ENCODE data around the gene VDR. TPM values are rescaled to one million over a fixed set of nuclear protein-coding genes. Genes with fewer than 3 reads are reported as not detected.

VDR gene
- total RNA-seq, 3 donors from 2014 or later (not counting 1 experiment from before 2014, with no cell fraction given): 1.1 to 2.5 (median 1.6) TPM

- H3K36me3 Mint-ChIP-seq: no peaks in the 10 kb centered on the region
- TF ChIP-seq CTCF (IDR thresholded peaks at IDR 0.05): no peak
- intact Hi-C loops (cut with micrococcal nuclease): no loop called here
- WGBS (ENCODE audit: insufficient coverage): 80% methylated on average over 17 of the region's 17 CpGs
- DNase-seq (no peak), ATAC-seq (no peak)
- H3K4me3 ChIP-seq (ENCODE audit: low read length): no peak overlapping the region
- no peaks in the 10 kb centered on the region for H3K27me3 ChIP-seq (ENCODE audit: control insufficient read depth, insufficient read depth, low read length)
- no peaks in the 10 kb centered on the region for H3K27me3 Mint-ChIP-seq (ENCODE audit: low read depth in 2 of 2)
- H3K9me3 ChIP-seq (ENCODE audit: control insufficient read depth, insufficient read depth, low read length): no peaks in the 10 kb centered on the region
- no peak overlapping the region for H3K4me3 Mint-ChIP-seq
- peaks cover 38 to 50% of the 10 kb centered on the region in 2 donors for H3K4me1 Mint-ChIP-seq
- peaks cover 54% of the 10 kb centered on the region for H3K4me1 ChIP-seq (ENCODE audit: control insufficient read depth, insufficient read depth, low read length)
- H3K9me3 Mint-ChIP-seq: no peaks in the 10 kb centered on the region
- H3K27ac ChIP-seq (ENCODE audit: low read length): no peak overlapping the region
- peak overlapping the region in 1 of 2 donors; percentile 72 for H3K27ac Mint-ChIP-seq
- peaks cover 55% of the 10 kb centered on the region for H3K36me3 ChIP-seq (ENCODE audit: control insufficient read depth, insufficient read depth, low read length)
Observed at GRCh38 chr12:47798382-47798948, 106.3 kb downstream of the VDR start.

- H3K27ac Mint-ChIP-seq: peak overlapping the region; percentile 72 to 87
- peak in 1 of 2 donors; percentile 69 for DNase-seq
- peak; percentile 33 to 73 (median 71) for ATAC-seq
- WGBS (ENCODE audit: insufficient coverage): 88% methylated on average over 10 of the region's 10 CpGs
- H3K4me3 Mint-ChIP-seq: peak overlapping the region; percentile 56
- Histone ChIP-seq H3K36me3 (ENCODE audit: control insufficient read depth, insufficient read depth, low read length) (peaks cover 63% of the 10 kb centered on the region), H3K4me3 (ENCODE audit: low read length) (no peak overlapping the region), H3K4me1 (ENCODE audit: control insufficient read depth, insufficient read depth, low read length) (peaks cover 43% of the 10 kb centered on the region), H3K27ac (ENCODE audit: low read length) (no peak overlapping the region), H3K27me3 (ENCODE audit: control insufficient read depth, insufficient read depth, low read length) (no peaks in the 10 kb centered on the region), H3K9me3 (ENCODE audit: control insufficient read depth, insufficient read depth, low read length) (no peaks in the 10 kb centered on the region)
- peak; percentile 20 for TF ChIP-seq CTCF (IDR thresholded peaks at IDR 0.05)
- no peaks in the 10 kb centered on the region for H3K9me3 Mint-ChIP-seq
- intact Hi-C loops (cut with micrococcal nuclease): loop anchor here (1.0 kb wide), 1 partner anchor 40 kb away; no protein-coding TSS in a partner anchor
- H3K36me3 Mint-ChIP-seq: no peaks in the 10 kb centered on the region
- H3K4me1 Mint-ChIP-seq: peaks cover 28 to 40% of the 10 kb centered on the region in 2 donors
- H3K27me3 Mint-ChIP-seq (ENCODE audit: low read depth in 2 of 2): no peaks in the 10 kb centered on the region
Observed at GRCh38 chr12:47797441-47797840, 107.4 kb downstream of the VDR start.

- Mint-ChIP-seq H3K27me3 (ENCODE audit: low read depth in 2 of 2) (no peaks in the 10 kb centered on the region), H3K4me1 (peaks cover 12 to 24% of the 10 kb centered on the region in 2 donors), H3K27ac (no peak overlapping the region), H3K36me3 (no peaks in the 10 kb centered on the region), H3K9me3 (no peaks in the 10 kb centered on the region), H3K4me3 (no peak overlapping the region)
- intact Hi-C loops (cut with micrococcal nuclease): no loop called here
- no peak for DNase-seq
- peaks cover 30% of the 10 kb centered on the region for H3K4me1 ChIP-seq (ENCODE audit: control insufficient read depth, insufficient read depth, low read length)
- H3K36me3 ChIP-seq (ENCODE audit: control insufficient read depth, insufficient read depth, low read length): peaks cover 71% of the 10 kb centered on the region
- 96% methylated on average over 22 of the region's 22 CpGs for WGBS (ENCODE audit: insufficient coverage)
- no peak for TF ChIP-seq CTCF (IDR thresholded peaks at IDR 0.05)
- H3K27me3 ChIP-seq (ENCODE audit: control insufficient read depth, insufficient read depth, low read length): no peaks in the 10 kb centered on the region
- no peaks in the 10 kb centered on the region for H3K9me3 ChIP-seq (ENCODE audit: control insufficient read depth, insufficient read depth, low read length)
- no peak overlapping the region for H3K4me3 ChIP-seq (ENCODE audit: low read length)
- no peak overlapping the region for H3K27ac ChIP-seq (ENCODE audit: low read length)
- ATAC-seq: no peak
Observed at GRCh38 chr12:47795814-47796411, 108.9 kb downstream of the VDR start.

Measured in natural killer cell (primary cell).